ENCODE results near the gene TAS1R3.
A peak's percentile ranks its signal among the peaks of the same experiment; 100 is the strongest.

Gene TAS1R3

GRCh38 chr1:1331068-1331965 lies at the start of gene TAS1R3:
Gene TAS1R3 (plus strand): TSS chr1:1331280. CDS start chr1:1331346, 66 bp downstream.
- no peak for DNase-seq

- DNase-seq: no peak
Measured at GRCh38 chr1:1281533-1282321, 49.4 kb upstream of the TAS1R3 start.

GRCh38 chr1:1282998-1283397 lies 48.1 kb upstream of the TAS1R3 start:
- DNase-seq: no peak

GRCh38 chr1:1283821-1284220 lies 47.3 kb upstream of the TAS1R3 start:
- no peak for DNase-seq

GRCh38 chr1:1284221-1285101 lies 46.6 kb upstream of the TAS1R3 start:
- DNase-seq: no peak

GRCh38 chr1:1285102-1285571 lies 45.9 kb upstream of the TAS1R3 start:
- DNase-seq: no peak

- DNase-seq: no peak
Measured at GRCh38 chr1:1285611-1286311, 45.3 kb upstream of the TAS1R3 start.

- no peak for DNase-seq
Measured at GRCh38 chr1:1286313-1287261, 44.5 kb upstream of the TAS1R3 start.

GRCh38 chr1:1287288-1288110 lies 43.6 kb upstream of the TAS1R3 start:
- DNase-seq: no peak

GRCh38 chr1:1290238-1290731 lies 40.8 kb upstream of the TAS1R3 start:
- DNase-seq: peak; percentile 72

GRCh38 chr1:1291023-1291528 lies 40.0 kb upstream of the TAS1R3 start:
- DNase-seq: no peak

GRCh38 chr1:1291548-1292441 lies 39.3 kb upstream of the TAS1R3 start:
- DNase-seq: no peak

- DNase-seq: no peak
Measured at GRCh38 chr1:1292442-1292779, 38.7 kb upstream of the TAS1R3 start.

GRCh38 chr1:1292851-1293250 lies 38.2 kb upstream of the TAS1R3 start:
- no peak for DNase-seq

- no peak for DNase-seq
Measured at GRCh38 chr1:1293263-1294249, 37.5 kb upstream of the TAS1R3 start.

- DNase-seq: no peak
Measured at GRCh38 chr1:1294250-1294890, 36.7 kb upstream of the TAS1R3 start.

All from activated CD4-positive, CD25-positive, alpha-beta regulatory T cell treated with anti-CD3 and anti-CD28 coated beads, Interleukin-2, amount 50 U/mL, for 72 hours (primary cell).